ENCODE results near the gene RIMBP2.

The RIMBP2 gene

GRCh38 chr12:130480887-130481286, 235.2 kb downstream of the RIMBP2 start:
- TF ChIP-seq SIN3A (IDR thresholded peaks at IDR 0.05; ENCODE audit: borderline replicate concordance, insufficient read depth, low read length) (no peak), REST (IDR thresholded peaks at IDR 0.05; ENCODE audit: insufficient read depth in 1 of 2, low read depth in 2 of 2, low read length in 2 of 2) (no peak), TAF1 (IDR thresholded peaks at IDR 0.05; ENCODE audit: borderline replicate concordance, insufficient read depth, low read length) (no peak), FOXP2 (optimal IDR thresholded peaks at IDR 0.05; ENCODE audit: borderline replicate concordance, extremely low read depth, extremely low read length, insufficient read depth) (no peak), POLR2AphosphoS5 (IDR thresholded peaks at IDR 0.05; ENCODE audit: low read depth, low read length) (no peak)

GRCh38 chr12:130480231-130480630, 235.9 kb downstream of the RIMBP2 start:
- TF ChIP-seq SIN3A (IDR thresholded peaks at IDR 0.05; ENCODE audit: borderline replicate concordance, insufficient read depth, low read length) (no peak), FOXP2 (optimal IDR thresholded peaks at IDR 0.05; ENCODE audit: borderline replicate concordance, extremely low read depth, extremely low read length, insufficient read depth) (no peak), POLR2AphosphoS5 (IDR thresholded peaks at IDR 0.05; ENCODE audit: low read depth, low read length) (no peak), REST (IDR thresholded peaks at IDR 0.05; ENCODE audit: insufficient read depth in 1 of 2, low read depth in 2 of 2, low read length in 2 of 2) (no peak), TAF1 (IDR thresholded peaks at IDR 0.05; ENCODE audit: borderline replicate concordance, insufficient read depth, low read length) (no peak)

GRCh38 chr12:130479401-130480125, 236.5 kb downstream of the RIMBP2 start:
- TF ChIP-seq REST (IDR thresholded peaks at IDR 0.05; ENCODE audit: insufficient read depth in 1 of 2, low read depth in 2 of 2, low read length in 2 of 2) (no peak), SIN3A (IDR thresholded peaks at IDR 0.05; ENCODE audit: borderline replicate concordance, insufficient read depth, low read length) (no peak)

- TF ChIP-seq FOXP2 (optimal IDR thresholded peaks at IDR 0.05; ENCODE audit: borderline replicate concordance, extremely low read depth, extremely low read length, insufficient read depth): no peak
- TF ChIP-seq REST (IDR thresholded peaks at IDR 0.05; ENCODE audit: insufficient read depth in 1 of 2, low read depth in 2 of 2, low read length in 2 of 2): no peak
- TF ChIP-seq POLR2AphosphoS5 (IDR thresholded peaks at IDR 0.05; ENCODE audit: low read depth, low read length): no peak
- TF ChIP-seq SIN3A (IDR thresholded peaks at IDR 0.05; ENCODE audit: borderline replicate concordance, insufficient read depth, low read length): no peak
- no peak for TF ChIP-seq TAF1 (IDR thresholded peaks at IDR 0.05; ENCODE audit: borderline replicate concordance, insufficient read depth, low read length)
Measured at GRCh38 chr12:130478786-130479185, 237.3 kb downstream of the RIMBP2 start.

GRCh38 chr12:130477701-130478100, 238.4 kb downstream of the RIMBP2 start:
- no peak for TF ChIP-seq FOXP2 (optimal IDR thresholded peaks at IDR 0.05; ENCODE audit: borderline replicate concordance, extremely low read depth, extremely low read length, insufficient read depth)
- no peak for TF ChIP-seq SIN3A (IDR thresholded peaks at IDR 0.05; ENCODE audit: borderline replicate concordance, insufficient read depth, low read length)
- TF ChIP-seq REST (IDR thresholded peaks at IDR 0.05; ENCODE audit: insufficient read depth in 1 of 2, low read depth in 2 of 2, low read length in 2 of 2): no peak
- no peak for TF ChIP-seq POLR2AphosphoS5 (IDR thresholded peaks at IDR 0.05; ENCODE audit: low read depth, low read length)
- TF ChIP-seq TAF1 (IDR thresholded peaks at IDR 0.05; ENCODE audit: borderline replicate concordance, insufficient read depth, low read length): no peak

All from PFSK-1 (cell line).